ENCODE measurements around the gene ANKRD35. TPM values are rescaled to one million over a fixed set of nuclear protein-coding genes. Genes with fewer than 3 reads are reported as not detected.

ANKRD35 gene
- total RNA-seq, 1 experiment from 2014 or later = not detected

DNA sequence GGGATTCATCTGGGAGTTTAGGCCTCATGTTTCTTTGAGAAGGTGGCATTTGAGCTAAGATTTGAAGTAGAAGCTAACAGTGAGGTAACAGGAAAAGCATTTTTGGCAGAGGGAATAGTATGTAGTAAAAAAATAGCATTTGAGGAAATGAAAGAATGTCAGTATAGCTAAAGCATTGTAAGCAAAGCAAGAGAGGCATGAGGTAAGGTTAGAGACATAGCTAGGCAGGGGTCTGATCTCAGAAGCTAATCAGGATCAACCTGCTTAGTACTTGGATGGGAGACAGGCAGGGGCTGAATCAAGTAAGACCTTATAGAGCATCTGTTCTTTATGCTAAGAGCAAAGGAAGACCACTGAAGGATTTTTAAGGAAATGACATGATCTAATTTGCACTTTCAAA, 57.7 kb downstream of the ANKRD35 start:
- Histone ChIP-seq H3K9me3 (ENCODE audit: control insufficient read depth in 1 of 2, insufficient read depth in 1 of 2, low read depth in 1 of 2, low read length in 2 of 2) (no peaks in the 10 kb centered on the region), H3K27ac (ENCODE audit: low read depth, low read length) (no peak overlapping the region), H3K27me3 (ENCODE audit: insufficient read depth, low read length) (no peaks in the 10 kb centered on the region), H3K4me2 (ENCODE audit: low read length) (no peak overlapping the region), H3K9ac (ENCODE audit: low read length) (no peak overlapping the region), H3K4me3 (replicated peaks in 1 of 2; ENCODE audit: low read depth in 1 of 2, low read length in 2 of 2) (no peak overlapping the region), H3K36me3 (ENCODE audit: control insufficient read depth in 1 of 2, insufficient read depth in 2 of 2, low read length in 2 of 2) (peaks cover 45 to 56% of the 10 kb centered on the region in 2 experiments), H3K79me2 (ENCODE audit: insufficient read depth, low read length) (peaks cover 31% of the 10 kb centered on the region), H4K20me1 (ENCODE audit: insufficient read depth) (no peaks in the 10 kb centered on the region), H2AFZ (ENCODE audit: low read depth, low read length, poor library complexity, severe bottlenecking) (no peak overlapping the region), H3K9me2 (ENCODE audit: insufficient read depth) (no peaks in the 10 kb centered on the region), H3K4me1 (ENCODE audit: control insufficient read depth in 1 of 2, insufficient read depth in 2 of 2, low read length in 2 of 2) (peaks cover 2 to 7% of the 10 kb centered on the region in 2 experiments; a peak in 1 of 4 replicates)
- DNase-seq (ENCODE audit: low read depth, low spot score) (no peak), ATAC-seq (no peak)
- TF ChIP-seq ZNF274 (IDR thresholded peaks at IDR 0.05; ENCODE audit: low read depth, low read length) (no peak), EGR1 (IDR thresholded peaks at IDR 0.05; ENCODE audit: low read depth) (no peak), SRF (IDR thresholded peaks at IDR 0.05; ENCODE audit: low read depth) (no peak), EZH2 (IDR thresholded peaks at IDR 0.05) (no peak), RAD21 (IDR thresholded peaks at IDR 0.05; ENCODE audit: low read depth) (no peak), JUND (IDR thresholded peaks at IDR 0.05) (no peak)
- TF ChIP-seq, protein P1, sequence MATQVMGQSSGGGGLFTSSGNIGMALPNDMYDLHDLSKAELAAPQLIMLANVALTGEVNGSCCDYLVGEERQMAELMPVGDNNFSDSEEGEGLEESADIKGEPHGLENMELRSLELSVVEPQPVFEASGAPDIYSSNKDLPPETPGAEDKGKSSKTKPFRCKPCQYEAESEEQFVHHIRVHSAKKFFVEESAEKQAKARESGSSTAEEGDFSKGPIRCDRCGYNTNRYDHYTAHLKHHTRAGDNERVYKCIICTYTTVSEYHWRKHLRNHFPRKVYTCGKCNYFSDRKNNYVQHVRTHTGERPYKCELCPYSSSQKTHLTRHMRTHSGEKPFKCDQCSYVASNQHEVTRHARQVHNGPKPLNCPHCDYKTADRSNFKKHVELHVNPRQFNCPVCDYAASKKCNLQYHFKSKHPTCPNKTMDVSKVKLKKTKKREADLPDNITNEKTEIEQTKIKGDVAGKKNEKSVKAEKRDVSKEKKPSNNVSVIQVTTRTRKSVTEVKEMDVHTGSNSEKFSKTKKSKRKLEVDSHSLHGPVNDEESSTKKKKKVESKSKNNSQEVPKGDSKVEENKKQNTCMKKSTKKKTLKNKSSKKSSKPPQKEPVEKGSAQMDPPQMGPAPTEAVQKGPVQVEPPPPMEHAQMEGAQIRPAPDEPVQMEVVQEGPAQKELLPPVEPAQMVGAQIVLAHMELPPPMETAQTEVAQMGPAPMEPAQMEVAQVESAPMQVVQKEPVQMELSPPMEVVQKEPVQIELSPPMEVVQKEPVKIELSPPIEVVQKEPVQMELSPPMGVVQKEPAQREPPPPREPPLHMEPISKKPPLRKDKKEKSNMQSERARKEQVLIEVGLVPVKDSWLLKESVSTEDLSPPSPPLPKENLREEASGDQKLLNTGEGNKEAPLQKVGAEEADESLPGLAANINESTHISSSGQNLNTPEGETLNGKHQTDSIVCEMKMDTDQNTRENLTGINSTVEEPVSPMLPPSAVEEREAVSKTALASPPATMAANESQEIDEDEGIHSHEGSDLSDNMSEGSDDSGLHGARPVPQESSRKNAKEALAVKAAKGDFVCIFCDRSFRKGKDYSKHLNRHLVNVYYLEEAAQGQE (IDR thresholded peaks at IDR 0.05; ENCODE audit: low read depth) = no peak
- TF ChIP-seq, protein P2, sequence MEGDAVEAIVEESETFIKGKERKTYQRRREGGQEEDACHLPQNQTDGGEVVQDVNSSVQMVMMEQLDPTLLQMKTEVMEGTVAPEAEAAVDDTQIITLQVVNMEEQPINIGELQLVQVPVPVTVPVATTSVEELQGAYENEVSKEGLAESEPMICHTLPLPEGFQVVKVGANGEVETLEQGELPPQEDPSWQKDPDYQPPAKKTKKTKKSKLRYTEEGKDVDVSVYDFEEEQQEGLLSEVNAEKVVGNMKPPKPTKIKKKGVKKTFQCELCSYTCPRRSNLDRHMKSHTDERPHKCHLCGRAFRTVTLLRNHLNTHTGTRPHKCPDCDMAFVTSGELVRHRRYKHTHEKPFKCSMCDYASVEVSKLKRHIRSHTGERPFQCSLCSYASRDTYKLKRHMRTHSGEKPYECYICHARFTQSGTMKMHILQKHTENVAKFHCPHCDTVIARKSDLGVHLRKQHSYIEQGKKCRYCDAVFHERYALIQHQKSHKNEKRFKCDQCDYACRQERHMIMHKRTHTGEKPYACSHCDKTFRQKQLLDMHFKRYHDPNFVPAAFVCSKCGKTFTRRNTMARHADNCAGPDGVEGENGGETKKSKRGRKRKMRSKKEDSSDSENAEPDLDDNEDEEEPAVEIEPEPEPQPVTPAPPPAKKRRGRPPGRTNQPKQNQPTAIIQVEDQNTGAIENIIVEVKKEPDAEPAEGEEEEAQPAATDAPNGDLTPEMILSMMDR (IDR thresholded peaks at IDR 0.05 in 2 of 3, conservative IDR thresholded peaks at IDR 0.05 in 1 of 3; ENCODE audit: borderline replicate concordance in 1 of 3, insufficient read depth in 1 of 3, low read depth in 2 of 3, low read length in 2 of 3) = no peak
- no TSS peak for BruUV-seq (replicated peaks)
- intact Hi-C loops (cut with micrococcal nuclease) = no loop called here
- POLR2A ChIA-PET = no interaction called here
- RAD21 ChIA-PET (ENCODE audit: low non-redundant PET in 1 of 2, low total read pairs in 2 of 2, uncharacterized antibody in 2 of 2, unreplicated experiment in 2 of 2) = no interaction called here
- CTCF ChIA-PET = interaction anchor here (1.7 kb wide), 1 partner anchor 17 kb away, joined by 3 read pairs; the partner anchor contains the start of gene NUDT17

Data from HCT116 (cell line).